GM20431 (cell line): ENCODE measurements around the gene TCHHL1.

Source experiments
- in situ Hi-C: fragments of 300-500 bp; cut with MseI, MboI; formaldehyde crosslinking; loops from one replicate; pipeline ENCODE4 v1.15.0; 2020; ENCODE audit warnings: low sequenced_read_pairs; ENCODE audit not compliant: unreplicated experiment

The TCHHL1 gene

GRCh38 chr1:152089014-152089674 is at the start of gene TCHHL1:
Gene TCHHL1, minus strand, starts transcription at chr1:152089064. Its CDS starts 921 bp downstream, at chr1:152088143.
- in situ Hi-C loops = no loop called here

- in situ Hi-C loops = no loop called here
These were observed 48.4 kb upstream of the TCHHL1 start for GRCh38 chr1:152137215-152137614.

DNA sequence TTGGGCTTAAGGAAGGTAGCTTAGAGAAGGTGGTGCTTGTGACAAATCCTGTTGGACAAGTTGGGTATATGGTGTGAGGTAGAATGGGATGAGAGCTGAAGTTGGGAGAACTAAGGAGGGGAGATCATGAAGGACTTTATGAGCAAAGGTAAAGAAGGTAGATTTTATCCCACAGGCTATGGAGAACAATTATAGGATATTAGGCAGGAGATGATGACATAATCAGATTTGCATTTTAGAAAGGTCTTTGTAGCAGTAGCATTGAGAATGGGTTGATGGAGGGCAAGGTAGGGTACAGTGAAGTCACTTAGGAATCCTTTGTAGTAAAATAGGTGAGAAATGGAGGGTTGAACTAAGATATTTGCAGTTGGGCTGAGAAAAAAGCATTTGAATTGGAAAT is 41.3 kb upstream of the TCHHL1 start:
- in situ Hi-C loops = no loop called here

DNA sequence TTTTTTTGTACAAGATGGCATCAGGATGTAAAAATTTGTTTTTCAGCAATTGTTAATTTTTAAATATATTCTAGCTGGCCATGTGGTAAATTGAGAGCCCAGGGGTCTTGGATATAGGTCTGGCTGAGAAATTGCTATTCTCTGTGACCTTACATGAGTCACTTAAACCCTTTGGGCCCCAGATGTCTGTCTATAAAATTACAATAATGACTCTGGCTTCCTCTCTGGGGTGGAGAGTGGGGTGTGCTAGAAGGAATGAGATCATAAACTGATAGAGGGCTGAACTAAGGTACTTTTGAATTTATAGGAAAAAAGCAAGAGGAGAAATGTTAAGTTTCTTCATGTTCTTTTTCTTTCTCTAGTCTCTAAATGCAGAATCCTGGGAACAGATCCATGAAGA is 38.8 kb upstream of the TCHHL1 start:
- in situ Hi-C loops = no loop called here

- in situ Hi-C loops = no loop called here
These were observed 37.1 kb upstream of the TCHHL1 start for GRCh38 chr1:152125834-152126443.

GRCh38 chr1:152118915-152119314 is 30.1 kb upstream of the TCHHL1 start:
- in situ Hi-C loops = no loop called here

DNA sequence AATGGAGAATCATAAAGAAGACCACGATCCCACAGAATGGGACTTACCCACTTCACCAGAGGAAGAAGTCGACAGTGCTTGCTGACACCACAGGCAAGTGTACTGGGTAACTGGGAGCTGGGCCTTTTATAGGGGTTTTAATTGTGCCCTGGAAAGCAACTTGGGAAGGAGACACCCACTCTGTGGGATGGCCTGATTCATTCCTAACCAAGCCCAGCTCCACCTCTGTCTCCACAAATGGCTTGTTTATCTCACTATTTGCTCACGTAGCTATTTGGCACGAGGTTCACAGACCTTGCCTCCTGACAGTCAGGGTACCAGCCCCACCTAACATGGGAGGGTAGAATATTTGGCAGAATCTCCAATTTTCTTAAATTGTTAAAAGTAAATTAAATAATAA is 26.5 kb upstream of the TCHHL1 start, which contains the start of gene TCHH:
Gene TCHH (minus strand): TSS at position 101 of the 400 bp plus-strand sequence. CDS start 1,364 bp downstream, outside the sequence.
- in situ Hi-C loops = no loop called here

DNA sequence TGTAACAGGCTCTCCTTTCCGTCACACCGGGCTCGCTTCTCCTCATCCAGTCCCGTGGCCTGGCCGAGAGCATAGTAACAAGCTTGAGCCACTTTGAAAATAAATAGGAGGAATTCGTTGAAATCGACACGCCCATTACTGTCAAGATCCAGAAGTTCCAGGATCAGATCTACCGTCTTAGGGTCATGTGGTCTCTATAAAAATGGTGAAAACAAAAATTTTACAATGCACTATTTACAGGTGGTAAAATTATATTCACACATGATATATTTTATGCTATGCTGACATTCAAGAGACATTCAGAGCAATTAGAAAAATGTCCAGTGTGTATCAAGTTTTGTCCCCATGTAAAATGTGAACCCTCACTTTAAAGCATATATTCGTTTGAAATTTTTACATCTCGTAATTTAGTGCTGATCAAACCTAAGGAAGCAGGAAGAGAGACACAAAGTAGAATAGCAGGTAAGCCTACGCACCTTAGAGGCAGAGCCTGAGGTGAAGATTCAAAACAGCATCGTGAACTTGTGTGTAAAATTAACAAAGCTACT is 24.1 kb upstream of the TCHHL1 start:
- in situ Hi-C loops = no loop called here

DNA sequence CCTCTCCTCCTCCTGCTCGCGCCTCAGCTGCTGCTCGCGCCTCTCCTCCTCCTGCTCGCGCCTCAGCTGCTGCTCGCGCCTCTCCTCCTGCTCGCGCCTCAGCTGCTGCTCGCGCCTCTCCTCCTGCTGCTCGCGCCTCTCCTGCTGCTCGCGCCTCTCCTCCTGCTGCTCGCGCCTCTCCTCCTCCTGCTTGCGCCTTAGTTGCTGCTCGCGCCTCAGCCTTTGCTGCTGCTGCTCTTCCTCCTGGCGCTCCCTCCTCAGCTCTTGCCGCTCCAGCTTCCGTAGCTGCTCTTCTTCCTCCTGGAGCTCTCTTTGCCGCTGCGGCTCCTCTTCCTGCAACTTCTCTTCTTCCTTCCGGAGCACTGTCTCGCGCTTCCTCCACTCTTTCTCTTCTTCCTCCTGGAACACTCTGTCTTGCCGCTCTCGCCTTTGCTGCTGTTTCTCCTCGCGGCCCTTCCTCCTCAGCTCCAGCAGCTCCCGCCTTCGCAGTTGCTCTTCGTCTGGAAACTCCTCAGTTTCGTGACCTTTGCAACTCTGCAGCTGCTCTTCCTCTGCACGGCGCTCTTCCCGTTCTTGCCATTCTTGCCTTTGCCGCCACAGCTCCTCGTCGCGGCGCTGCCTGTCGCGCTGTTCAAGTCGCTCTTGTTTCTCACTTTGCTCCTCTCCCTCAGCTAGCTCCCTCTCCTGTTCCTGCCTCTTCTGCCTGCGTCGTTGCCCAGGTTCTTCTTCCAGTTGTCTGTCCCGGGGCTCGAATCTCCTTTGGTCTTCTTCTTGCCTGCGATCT is 23.4 kb upstream of the TCHHL1 start:
- in situ Hi-C loops = no loop called here

GRCh38 chr1:152111515-152111968 is 22.7 kb upstream of the TCHHL1 start:
- in situ Hi-C loops = no loop called here

GRCh38 chr1:152110860-152111514 is 22.1 kb upstream of the TCHHL1 start:
- in situ Hi-C loops = no loop called here

GRCh38 chr1:152110365-152110859 is 21.5 kb upstream of the TCHHL1 start:
- in situ Hi-C loops = no loop called here

GRCh38 chr1:152109998-152110294 is 21.1 kb upstream of the TCHHL1 start:
- in situ Hi-C loops = no loop called here

GRCh38 chr1:152109231-152109997 is 20.6 kb upstream of the TCHHL1 start:
- in situ Hi-C loops = no loop called here

DNA sequence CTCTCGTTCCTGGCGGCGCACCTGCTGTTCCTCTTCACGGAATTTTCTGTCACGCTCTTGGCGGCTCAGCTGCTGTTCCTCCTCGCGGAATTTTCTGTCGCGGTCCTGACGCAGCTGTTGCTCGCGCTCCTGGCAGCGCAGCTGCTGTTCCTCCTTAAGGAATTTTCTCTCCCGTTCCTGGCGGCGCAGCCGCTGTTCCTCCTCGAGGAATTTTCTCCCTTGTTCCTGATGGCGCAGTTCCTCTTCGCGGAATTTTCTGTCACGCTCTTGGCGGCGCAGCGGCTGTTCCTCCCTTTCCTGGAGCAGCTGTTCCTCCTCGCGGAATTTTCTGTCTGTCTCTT is 20.0 kb upstream of the TCHHL1 start:
- in situ Hi-C loops = no loop called here

DNA sequence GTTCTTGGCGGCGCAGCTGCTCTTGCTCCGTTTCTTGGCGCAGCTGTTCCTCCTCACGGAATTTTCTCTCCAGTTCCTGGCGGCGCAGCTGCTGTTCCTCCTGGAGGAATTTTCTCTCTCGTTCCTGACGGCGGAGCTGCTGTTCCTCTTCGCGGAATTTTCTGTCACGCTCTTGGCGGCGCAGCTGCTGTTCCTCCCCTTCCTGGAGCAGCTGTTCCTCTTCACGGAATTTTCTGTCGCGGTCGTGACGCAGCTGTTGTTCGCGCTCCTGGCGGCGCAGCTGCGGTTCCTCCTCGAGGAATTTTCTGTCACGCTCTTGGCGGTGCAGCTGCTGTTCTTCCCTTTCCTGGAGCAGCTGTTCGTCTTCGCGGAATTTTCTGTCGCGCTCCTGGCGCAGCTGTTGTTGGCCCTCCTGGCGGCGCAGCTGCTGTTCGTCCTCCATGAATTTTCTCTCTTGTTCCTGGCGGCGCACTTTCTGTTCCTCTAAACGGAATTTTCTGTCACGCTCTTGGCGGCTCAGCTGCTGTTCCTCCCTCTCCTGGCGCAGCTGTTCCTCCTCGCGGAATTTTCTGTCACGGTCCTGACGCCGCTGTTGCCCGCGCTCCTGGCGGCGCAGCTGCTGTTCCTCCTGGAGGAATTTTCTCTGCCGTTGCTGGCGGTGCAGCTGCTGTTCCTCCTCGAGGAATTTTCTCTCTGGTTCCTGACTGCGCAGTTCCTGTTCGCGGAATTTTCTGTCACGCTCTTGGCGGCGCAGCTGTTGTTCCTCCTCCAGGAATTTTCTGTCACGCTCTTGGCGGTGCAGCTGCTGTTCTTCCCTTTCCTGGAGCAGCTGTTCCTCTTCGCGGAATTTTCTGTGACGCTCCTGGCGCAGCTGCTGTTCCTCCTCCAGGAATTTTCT is 19.4 kb upstream of the TCHHL1 start:
- in situ Hi-C loops = no loop called here

GRCh38 chr1:152107031-152107983 is 18.4 kb upstream of the TCHHL1 start:
- in situ Hi-C loops = no loop called here

DNA sequence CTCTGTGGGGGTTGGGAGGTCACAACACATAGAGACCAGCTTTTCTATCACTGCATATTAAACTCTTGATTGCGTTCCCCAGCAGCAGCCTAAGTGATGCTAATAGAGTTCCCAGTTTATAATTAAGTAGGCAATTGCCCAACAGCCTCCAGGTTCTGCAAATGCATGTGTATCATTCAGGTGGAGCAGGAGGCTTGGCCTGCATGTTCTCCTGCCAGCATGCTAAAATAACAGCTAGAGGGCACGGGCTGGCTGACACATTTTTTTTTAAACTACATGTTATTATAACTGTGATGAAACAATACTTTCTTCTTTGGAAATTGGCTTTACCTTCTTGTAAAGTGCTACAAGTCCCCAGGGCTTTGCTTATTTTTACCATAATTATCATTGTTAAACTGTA is 16.0 kb upstream of the TCHHL1 start:
- in situ Hi-C loops = no loop called here
